GM10248 (cell line): Measurements from ENCODE around the gene IPO11.

Experiments
- CTCF ChIA-PET: fragments of 300-600 bp; sonication (Branson Sonifier 250); formaldehyde crosslinking; extraction: SDS; loops from one replicate; lab custom pipeline; 2021; ENCODE audit warnings: antibody characterized with exemption; lab: Yijun Ruan, JAX
- POLR2A ChIA-PET: fragments of 350-650 bp; sonication (Branson Sonifier 250); formaldehyde crosslinking; extraction: SDS; loops from one replicate; lab custom pipeline; 2020; ENCODE audit warnings: antibody characterized with exemption; lab: Yijun Ruan, JAX
- DNase-seq: peaks from one replicate; pipeline ENCODE4 v3.0.0; 2012; ENCODE audit errors: extremely low spot score
- CTCF ChIP-seq: IDR thresholded peaks from 2 replicates; pipeline ENCODE4 v1.5.1; 2012; ENCODE audit warnings: mild to moderate bottlenecking, low read depth; ENCODE audit errors: extremely low read depth, missing control alignments, control extremely low read depth

IPO11 gene

GRCh38 chr5:62536783-62537182, 124.2 kb downstream of the IPO11 start:
- CTCF ChIA-PET, result no interaction called here
- TF ChIP-seq CTCF, result no peak
- POLR2A ChIA-PET, result no interaction called here
- DNase-seq, result no peak

- ChIA-PET POLR2A (no interaction called here), CTCF (interaction anchor here (0.9 to 1.0 kb wide), 2 partner anchors 14 to 36 kb away, joined by 3 read pairs; no protein-coding TSS in a partner anchor)
- peak; percentile 7 for DNase-seq
- no peak for TF ChIP-seq CTCF
Observed at GRCh38 chr5:62538017-62538942, 125.7 kb downstream of the IPO11 start.

- POLR2A ChIA-PET, result no interaction called here
- no peak for TF ChIP-seq CTCF
- DNase-seq, result no peak
Observed at GRCh38 chr5:62542720-62543119, 130.2 kb downstream of the IPO11 start.

GRCh38 chr5:62547945-62548630, 135.5 kb downstream of the IPO11 start:
- CTCF ChIA-PET, result interaction anchor here (0.8 to 1.2 kb wide), 2 partner anchors 9 to 10 kb away, joined by 3 to 5 read pairs; no protein-coding TSS in a partner anchor
- POLR2A ChIA-PET, result no interaction called here
- TF ChIP-seq CTCF, result no peak
- DNase-seq, result no peak

More at GRCh38 chr5:62542720-62543119, 130.2 kb downstream of the IPO11 start:
- CTCF ChIA-PET, result interaction anchor here (0.8 to 1.9 kb wide), 2 partner anchors 9 to 14 kb away, joined by 3 to 4 read pairs; no protein-coding TSS in a partner anchor

GRCh38 chr5:62550103-62550502, 137.5 kb downstream of the IPO11 start:
- ChIA-PET CTCF (no interaction called here), POLR2A (no interaction called here)

More at GRCh38 chr5:62550103-62550502, 137.5 kb downstream of the IPO11 start:
- no peak for DNase-seq
- no peak for TF ChIP-seq CTCF
